GM18873 (cell line): ENCODE measurements around the gene WWTR1.

Source experiments
- ATAC-seq: cut with Tn5 transposase; IDR thresholded peaks from one replicate; pipeline ENCODE4 v1.9.1; 2021; ENCODE audit warnings: mild to moderate bottlenecking, moderate library complexity, moderate number of reproducible peaks; ENCODE audit not compliant: unreplicated experiment, low FRiP score

Gene WWTR1

GRCh38 chr3:149655826-149656574 is 1.8 kb downstream of the WWTR1 start:
- ATAC-seq: no peak

GRCh38 chr3:149654188-149654601 is 3.6 kb downstream of the WWTR1 start:
- ATAC-seq: no peak

- ATAC-seq: no peak
Observed at GRCh38 chr3:149653564-149653963, 4.3 kb downstream of the WWTR1 start.

- no peak for ATAC-seq
Observed at GRCh38 chr3:149653136-149653535, 4.7 kb downstream of the WWTR1 start.

- ATAC-seq: no peak
Observed at GRCh38 chr3:149650828-149651227, 7.0 kb downstream of the WWTR1 start.

- ATAC-seq: no peak
Observed at GRCh38 chr3:149648525-149648924, 9.3 kb downstream of the WWTR1 start.

GRCh38 chr3:149647812-149648211 is 10.0 kb downstream of the WWTR1 start:
- ATAC-seq: no peak

- ATAC-seq: no peak
Observed at GRCh38 chr3:149647285-149647684, 10.5 kb downstream of the WWTR1 start.

- ATAC-seq: no peak
Observed at GRCh38 chr3:149646181-149646766, 11.6 kb downstream of the WWTR1 start.

GRCh38 chr3:149643963-149644362 is 13.9 kb downstream of the WWTR1 start:
- ATAC-seq: no peak

GRCh38 chr3:149643482-149643798 is 14.4 kb downstream of the WWTR1 start:
- ATAC-seq: no peak

- ATAC-seq: no peak
Observed at GRCh38 chr3:149640976-149641728, 16.7 kb downstream of the WWTR1 start.

GRCh38 chr3:149639093-149639486 is 18.7 kb downstream of the WWTR1 start:
- ATAC-seq: no peak

- ATAC-seq: no peak
Observed at GRCh38 chr3:149638228-149639092, 19.4 kb downstream of the WWTR1 start.

GRCh38 chr3:149635396-149635795 is 22.4 kb downstream of the WWTR1 start:
- ATAC-seq: no peak

- no peak for ATAC-seq
Observed at GRCh38 chr3:149634573-149634972, 23.3 kb downstream of the WWTR1 start.

- no peak for ATAC-seq
Observed at GRCh38 chr3:149634072-149634471, 23.8 kb downstream of the WWTR1 start.

- ATAC-seq: no peak
Observed at GRCh38 chr3:149632225-149632624, 25.6 kb downstream of the WWTR1 start.

- ATAC-seq: no peak
Observed at GRCh38 chr3:149630806-149631205, 27.0 kb downstream of the WWTR1 start.

- ATAC-seq: no peak
Observed at GRCh38 chr3:149628957-149629670, 28.7 kb downstream of the WWTR1 start.
